ENCODE results near the gene NRIP2.

- no peak for TF ChIP-seq CTCF (IDR thresholded peaks at IDR 0.05)
- no peak for TF ChIP-seq POLR2A (IDR thresholded peaks at IDR 0.05)
- no peak for TF ChIP-seq POLR2AphosphoS5 (IDR thresholded peaks at IDR 0.05)
These were observed 1.0 kb downstream of the NRIP2 start for GRCh38 chr12:2833810-2834209.
